ENCODE data around the gene NPAS1. TPM values are rescaled to one million over a fixed set of nuclear protein-coding genes. Genes with fewer than 3 reads are reported as not detected.

NPAS1 gene
- total and polyA plus RNA-seq, 7 donors, result 0.04 to 0.23 (median 0.18) TPM; not detected in 3

DNA sequence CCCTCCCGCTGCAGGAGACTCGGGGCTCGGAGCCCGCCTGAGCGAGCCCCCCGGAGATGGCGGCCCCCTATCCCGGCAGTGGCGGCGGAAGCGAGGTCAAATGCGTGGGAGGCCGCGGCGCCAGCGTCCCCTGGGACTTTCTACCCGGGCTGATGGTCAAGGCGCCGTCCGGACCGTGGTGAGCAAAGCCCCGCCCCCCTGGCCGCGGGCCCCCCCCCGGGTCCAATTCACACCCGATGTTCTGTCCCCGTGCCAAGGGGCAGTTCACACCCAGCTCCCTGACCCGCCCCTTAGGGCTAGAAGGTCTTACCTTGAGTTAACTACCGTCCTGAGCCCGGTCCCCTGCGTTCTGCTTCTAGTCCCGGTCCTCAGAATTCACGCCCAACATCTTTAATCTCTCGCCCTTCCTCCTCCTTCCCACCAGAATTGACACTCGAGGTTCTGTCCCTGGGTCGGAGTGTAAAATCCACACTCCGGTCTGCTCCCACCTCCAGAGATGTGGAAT lies 1.4 kb downstream of the NPAS1 start:
- no peaks in the 10 kb centered on the region for H3K36me3 ChIP-seq (ENCODE audit: insufficient read depth in 1 of 2, low read depth in 1 of 2)
- H3K27me3 ChIP-seq (ENCODE audit: insufficient read depth in 3 of 3, low read length in 2 of 3), result peaks cover 0 to 64% (median 37%) of the 10 kb centered on the region in 3 donors
- intact Hi-C loops (cut with DNase I), result no loop called here
- no peak for TF ChIP-seq CTCF (IDR thresholded peaks at IDR 0.05)
- 1 to 2% (median 1%) methylated on average over 21 to 37 of the region's 37 CpGs for WGBS, 3 donors
- H3K4me3 ChIP-seq, result peak overlapping the region; percentile 56
- H3K27ac ChIP-seq, result no peak overlapping the region
- H3K9me3 ChIP-seq, result no peaks in the 10 kb centered on the region
- peaks cover 23% of the 10 kb centered on the region for H3K4me1 ChIP-seq
- DNase-seq (no peak), ATAC-seq (peak in 1 of 4 donors; percentile 17)

- no peak overlapping the region for H3K27ac ChIP-seq
- 3 to 4% (median 3%) methylated on average over 35 to 50 of the region's 50 CpGs for WGBS, 3 donors
- DNase-seq (no peak), ATAC-seq (peak; percentile 11 to 44 (median 30))
- intact Hi-C loops (cut with DNase I), result no loop called here
- TF ChIP-seq CTCF (IDR thresholded peaks at IDR 0.05), result no peak
- H3K27me3 ChIP-seq (ENCODE audit: insufficient read depth in 3 of 3, low read length in 2 of 3), result peaks cover 0 to 70% (median 37%) of the 10 kb centered on the region in 3 donors
- no peaks in the 10 kb centered on the region for H3K9me3 ChIP-seq
- H3K36me3 ChIP-seq (ENCODE audit: insufficient read depth in 1 of 2, low read depth in 1 of 2), result no peaks in the 10 kb centered on the region
- H3K4me3 ChIP-seq, result peak overlapping the region; percentile 56
- H3K4me1 ChIP-seq, result peaks cover 23% of the 10 kb centered on the region
Observed at GRCh38 chr19:47021536-47022139, 2.0 kb downstream of the NPAS1 start.

GRCh38 chr19:47022140-47022536 lies 2.5 kb downstream of the NPAS1 start:
- H3K9me3 ChIP-seq, result no peaks in the 10 kb centered on the region
- WGBS, 3 donors, result 26 to 27% (median 27%) methylated on average over 14 of the region's 14 CpGs
- H3K4me3 ChIP-seq, result no peak overlapping the region
- peaks cover 23% of the 10 kb centered on the region for H3K4me1 ChIP-seq
- H3K36me3 ChIP-seq (ENCODE audit: insufficient read depth in 1 of 2, low read depth in 1 of 2), result no peaks in the 10 kb centered on the region
- no peak for ATAC-seq
- intact Hi-C loops (cut with DNase I), result no loop called here
- DNase-seq, result no peak
- H3K27me3 ChIP-seq (ENCODE audit: insufficient read depth in 3 of 3, low read length in 2 of 3), result peaks cover 0 to 75% (median 39%) of the 10 kb centered on the region in 3 donors
- H3K27ac ChIP-seq, result no peak overlapping the region
- no peak for TF ChIP-seq CTCF (IDR thresholded peaks at IDR 0.05)

DNA sequence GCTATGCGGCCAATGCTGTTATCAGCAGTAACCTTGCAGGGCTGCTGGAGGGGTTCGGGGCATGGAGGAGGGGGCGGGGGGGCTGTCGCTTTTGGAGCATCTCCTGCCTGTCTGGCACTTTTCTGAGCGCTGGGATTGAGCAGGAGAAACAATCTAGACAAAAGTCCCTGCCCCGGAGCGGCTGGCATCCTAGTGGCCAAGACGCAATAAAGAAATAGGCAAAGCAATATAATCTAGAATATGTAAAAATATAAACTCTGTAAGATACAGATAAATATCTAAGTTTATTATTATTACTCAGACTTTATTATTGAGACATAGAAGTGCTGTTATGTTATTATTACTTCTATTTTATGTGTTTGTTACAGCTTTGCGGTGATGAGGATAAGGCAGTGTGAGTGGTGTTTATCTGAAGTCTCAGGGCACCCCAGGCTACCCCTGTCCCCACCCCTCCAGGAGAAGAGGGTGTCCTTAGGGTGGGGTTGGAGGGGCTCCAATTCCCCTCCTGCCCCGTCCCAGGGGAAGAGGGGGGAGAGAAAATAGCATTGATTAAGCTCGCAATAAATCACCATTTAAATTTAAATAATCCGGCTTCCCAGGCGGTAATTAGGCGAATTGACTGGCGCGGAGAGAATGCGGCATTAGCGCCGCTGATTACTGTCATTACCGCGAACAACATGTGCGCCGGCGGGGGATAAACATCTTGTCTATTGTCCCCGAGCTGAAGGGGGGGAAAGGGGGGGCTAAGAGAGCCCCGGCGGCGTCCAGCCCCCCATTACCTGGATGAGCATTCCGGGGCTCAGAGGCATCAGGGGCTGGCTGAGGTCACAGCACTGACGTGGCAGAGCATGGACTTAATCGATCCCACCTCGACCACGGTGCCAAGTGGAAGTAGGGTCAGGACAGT lies 3.2 kb downstream of the NPAS1 start:
- Histone ChIP-seq H3K9me3 (no peaks in the 10 kb centered on the region), H3K36me3 (ENCODE audit: insufficient read depth in 1 of 2, low read depth in 1 of 2) (no peaks in the 10 kb centered on the region), H3K4me3 (no peak overlapping the region), H3K27ac (no peak overlapping the region), H3K4me1 (peaks cover 23% of the 10 kb centered on the region), H3K27me3 (ENCODE audit: insufficient read depth in 3 of 3, low read length in 2 of 3) (peaks cover 0 to 78% (median 42%) of the 10 kb centered on the region in 3 donors)
- intact Hi-C loops (cut with DNase I), result no loop called here
- DNase-seq (no peak), ATAC-seq (no peak)
- 3 to 5% (median 4%) methylated on average over 32 to 33 of the region's 33 CpGs for WGBS, 3 donors
- no peak for TF ChIP-seq CTCF (IDR thresholded peaks at IDR 0.05)

Measured in psoas muscle (tissue), 8 donors.